C4-2B (cell line): ENCODE data around the gene PRKACG.

Source experiments
- CTCF ChIP-seq: fragments of 450-650 bp; conservative IDR thresholded peaks from 2 replicates; pipeline ENCODE4 v1.5.1; 2017; ENCODE audit warnings: mild to moderate bottlenecking
- ZFX ChIP-seq: fragments of 450-650 bp; IDR thresholded peaks from 2 replicates; pipeline ENCODE4 v1.6.1; 2017

GRCh38 chr9:69047371-69047770 is 33.5 kb upstream of the PRKACG start:
- TF ChIP-seq CTCF (no peak), ZFX (no peak)
